KMS-11 (cell line): Measurements from ENCODE around the gene GRIA4.

ENCODE experiments used
- H2AFZ ChIP-seq: fragments of 200-600 bp; sonication (generic); 2 replicates; pipeline ENCODE4 v1.6.1; 2016; ENCODE audit warnings: antibody characterized with exemption, mixed run types, low read depth
- H3K27ac ChIP-seq: fragments of 200-600 bp; sonication (generic); 2 replicates; pipeline ENCODE4 v1.6.1; 2016; ENCODE audit warnings: mild to moderate bottlenecking, mixed run types
- H3K27me3 ChIP-seq: fragments of 200-600 bp; sonication (generic); 2 replicates; pipeline ENCODE4 v1.6.1; 2017; ENCODE audit warnings: mild to moderate bottlenecking, low read depth, mixed run types, moderate library complexity; ENCODE audit not compliant: insufficient read depth
- H3K36me3 ChIP-seq: fragments of 200-600 bp; sonication (generic); 2 replicates; pipeline ENCODE4 v1.6.1; 2017; ENCODE audit warnings: mild to moderate bottlenecking, mixed run types; ENCODE audit not compliant: insufficient read depth
- H3K4me1 ChIP-seq: fragments of 200-600 bp; sonication (generic); 2 replicates; pipeline ENCODE4 v1.6.1; 2016; ENCODE audit warnings: mild to moderate bottlenecking, low read depth, mixed run types; ENCODE audit not compliant: poor library complexity, severe bottlenecking
- H3K4me2 ChIP-seq: fragments of 200-600 bp; sonication (generic); 2 replicates; pipeline ENCODE4 v1.7.0; 2016; ENCODE audit warnings: mild to moderate bottlenecking, mixed run types
- H3K4me3 ChIP-seq: fragments of 200-600 bp; sonication (generic); IDR thresholded peaks from 2 replicates; pipeline ENCODE4 v1.6.1; 2017; ENCODE audit warnings: low read depth, low read length, mixed read lengths; ENCODE audit not compliant: insufficient read depth
- H3K79me2 ChIP-seq: fragments of 200-600 bp; sonication (generic); 2 replicates; pipeline ENCODE4 v1.6.1; 2016; ENCODE audit warnings: low read depth, mixed run types; ENCODE audit not compliant: insufficient read depth
- H3K9ac ChIP-seq: fragments of 200-600 bp; sonication (generic); 2 replicates; pipeline ENCODE4 v1.6.1; 2016; ENCODE audit warnings: mild to moderate bottlenecking, mixed run types
- H4K20me1 ChIP-seq: fragments of 200-600 bp; sonication (generic); 2 replicates; pipeline ENCODE4 v1.6.1; 2016; ENCODE audit warnings: mild to moderate bottlenecking, mixed run types; ENCODE audit not compliant: insufficient read depth
- CTCF ChIP-seq: fragments of 200-600 bp; sonication (generic); conservative IDR thresholded peaks from 2 replicates; pipeline ENCODE4 v1.6.1; 2017; ENCODE audit warnings: low read depth, mild to moderate bottlenecking, antibody characterized with exemption, low read length, moderate library complexity, mixed read lengths

Gene GRIA4

GRCh38 chr11:105823495-105824033, 213.7 kb downstream of the GRIA4 start:
- Histone ChIP-seq H3K4me1 (no peaks in the 10 kb centered on the region), H3K4me3 (no peak overlapping the region), H3K79me2 (no peaks in the 10 kb centered on the region), H4K20me1 (no peaks in the 10 kb centered on the region), H3K27ac (no peak overlapping the region), H3K9ac (no peak overlapping the region), H3K27me3 (no peaks in the 10 kb centered on the region), H3K36me3 (no peaks in the 10 kb centered on the region), H3K4me2 (no peak overlapping the region), H2AFZ (no peak overlapping the region)
- TF ChIP-seq CTCF = no peak

- no peak overlapping the region for H3K4me3 ChIP-seq
- no peak overlapping the region for H3K4me2 ChIP-seq
- no peak for TF ChIP-seq CTCF
Measured at GRCh38 chr11:105824457-105825013, 214.7 kb downstream of the GRIA4 start.

GRCh38 chr11:105825141-105825540, 215.3 kb downstream of the GRIA4 start:
- Histone ChIP-seq H3K4me3 (no peak overlapping the region), H3K4me2 (no peak overlapping the region), H3K9ac (no peak overlapping the region), H2AFZ (no peak overlapping the region), H3K36me3 (no peaks in the 10 kb centered on the region), H3K4me1 (no peaks in the 10 kb centered on the region), H3K27ac (no peak overlapping the region), H3K79me2 (no peaks in the 10 kb centered on the region), H4K20me1 (no peaks in the 10 kb centered on the region), H3K27me3 (no peaks in the 10 kb centered on the region)
- no peak for TF ChIP-seq CTCF

More at GRCh38 chr11:105824457-105825013, 214.7 kb downstream of the GRIA4 start:
- H2AFZ ChIP-seq = no peak overlapping the region
- H3K27me3 ChIP-seq = no peaks in the 10 kb centered on the region
- H3K9ac ChIP-seq = no peak overlapping the region
- H4K20me1 ChIP-seq = no peaks in the 10 kb centered on the region
- no peaks in the 10 kb centered on the region for H3K36me3 ChIP-seq
- no peaks in the 10 kb centered on the region for H3K4me1 ChIP-seq
- H3K27ac ChIP-seq = no peak overlapping the region
- no peaks in the 10 kb centered on the region for H3K79me2 ChIP-seq

GRCh38 chr11:105827906-105828305, 218.0 kb downstream of the GRIA4 start:
- Histone ChIP-seq H3K27me3 (no peaks in the 10 kb centered on the region), H3K27ac (no peak overlapping the region), H2AFZ (no peak overlapping the region), H3K79me2 (no peaks in the 10 kb centered on the region), H3K9ac (no peak overlapping the region), H3K36me3 (no peaks in the 10 kb centered on the region), H3K4me2 (no peak overlapping the region), H4K20me1 (no peaks in the 10 kb centered on the region), H3K4me1 (no peaks in the 10 kb centered on the region), H3K4me3 (no peak overlapping the region)
- TF ChIP-seq CTCF = no peak
